IMR-90 (cell line): Measurements from ENCODE around the gene TRDN. TPM values are rescaled to one million over a fixed set of nuclear protein-coding genes. Genes with fewer than 3 reads are reported as not detected.

ENCODE experiments used
- ATAC-seq: fragments of 200-7000 bp; cut with Tn5 transposase; 2 replicates; pipeline ENCODE4 v1.9.1; 2020; ENCODE audit warnings: low read depth, mild to moderate bottlenecking, moderate library complexity
- BruUV-seq: library from RNA; stranded (reverse); fragments of 400-500 nt; replicated peaks from 2 replicates; lab custom pipeline; 2021; lab: Mats Ljungman, UMichigan
- CTCF ChIA-PET: fragments of 300-600 bp; formaldehyde crosslinking; extraction: SDS; loops from one replicate; lab custom pipeline; 2021; ENCODE audit warnings: antibody characterized with exemption; lab: Yijun Ruan, JAX
- POLR2A ChIA-PET: fragments of 300-600 bp; sonication (Branson Sonifier 250); formaldehyde crosslinking; loops from one replicate; lab custom pipeline; 2022; ENCODE audit warnings: antibody characterized with exemption; ENCODE audit not compliant: unreplicated experiment; lab: Charles Lee
- DNase-seq: peaks from one replicate; pipeline ENCODE4 v3.0.0; 2013
- H2AFZ ChIP-seq: replicated peaks from 2 replicates; pipeline ENCODE3; 2013; ENCODE audit warnings: low read length, mild to moderate bottlenecking; ENCODE audit not compliant: poor library complexity
- H2AK5ac ChIP-seq: 2 replicates; pipeline ENCODE4 v1.6.1; 2013; ENCODE audit warnings: low read depth, low read length, inconsistent platforms
- H2AK9ac ChIP-seq: replicated peaks from 2 replicates; pipeline ENCODE3; 2013; ENCODE audit warnings: mild to moderate bottlenecking, low read depth, low read length, moderate library complexity; ENCODE audit not compliant: poor library complexity
- H2BK120ac ChIP-seq: 2 replicates; pipeline ENCODE4 v1.6.1; 2013; ENCODE audit warnings: low read depth, low read length, inconsistent platforms
- H2BK15ac ChIP-seq: 3 replicates; pipeline ENCODE4 v1.6.1; 2013; ENCODE audit warnings: low read depth, low read length, inconsistent platforms
- H2BK20ac ChIP-seq: 2 replicates; pipeline ENCODE4 v1.6.1; 2013; ENCODE audit warnings: low read depth, mild to moderate bottlenecking, inconsistent platforms, low read length, moderate library complexity
- H2BK5ac ChIP-seq: 2 replicates; pipeline ENCODE4 v1.6.1; 2013; ENCODE audit warnings: mild to moderate bottlenecking, low read depth, low read length, inconsistent platforms; ENCODE audit not compliant: poor library complexity, severe bottlenecking
- H3K14ac ChIP-seq: replicated peaks from 2 replicates; pipeline ENCODE4 v1.6.1; 2013; ENCODE audit warnings: low read depth, low read length, inconsistent platforms
- H3K18ac ChIP-seq: 2 replicates; pipeline ENCODE4 v1.6.1; 2013; ENCODE audit warnings: low read depth, low read length, control low read depth
- H3K23ac ChIP-seq: 2 replicates; pipeline ENCODE4 v1.6.1; 2013; ENCODE audit warnings: low read depth, low read length, inconsistent platforms
- H3K27ac ChIP-seq: 2 replicates; pipeline ENCODE4 v1.5.1; 2013; ENCODE audit warnings: mild to moderate bottlenecking, control low read depth, low read length; ENCODE audit not compliant: insufficient read depth
- H3K27me3 ChIP-seq: 2 replicates; pipeline ENCODE4 v1.6.1; 2013; ENCODE audit warnings: low read length; ENCODE audit not compliant: control insufficient read depth, insufficient read depth
- H3K36me3 ChIP-seq: 2 replicates; pipeline ENCODE4 v1.6.1; 2013; ENCODE audit warnings: low read length, mixed read lengths; ENCODE audit not compliant: control insufficient read depth, insufficient read depth
- H3K4ac ChIP-seq: 2 replicates; pipeline ENCODE4 v1.6.1; 2013; ENCODE audit warnings: low read depth, low read length, inconsistent platforms
- H3K4me1 ChIP-seq: 2 replicates; pipeline ENCODE4 v1.6.1; 2013; ENCODE audit warnings: low read length, mixed read lengths; ENCODE audit not compliant: control insufficient read depth, insufficient read depth
- H3K4me2 ChIP-seq: 2 replicates; pipeline ENCODE4 v1.6.1; 2013; ENCODE audit warnings: low read depth, mild to moderate bottlenecking, control low read depth, low read length, moderate library complexity
- H3K4me3 ChIP-seq: 2 replicates; pipeline ENCODE4 v1.5.1; 2013; ENCODE audit warnings: low read depth, mild to moderate bottlenecking, control low read depth, low read length, moderate library complexity; ENCODE audit not compliant: insufficient read depth
- H3K56ac ChIP-seq: 2 replicates; pipeline ENCODE4 v1.6.1; 2013; ENCODE audit warnings: low read length, inconsistent platforms; ENCODE audit not compliant: insufficient read depth; ENCODE audit errors: extremely low read depth
- H3K79me1 ChIP-seq, 2 experiments: 2 replicates each; pipeline ENCODE4 v1.6.1; 2013; ENCODE audit warnings: low read length in 2 of 2, inconsistent platforms in 1 of 2, low read depth in 1 of 2
- H3K9ac ChIP-seq: 2 replicates; pipeline ENCODE4 v1.6.1; 2013; ENCODE audit warnings: low read depth, low read length, control low read depth
- H3K9me1 ChIP-seq: 2 replicates; pipeline ENCODE4 v1.6.1; 2013; ENCODE audit warnings: low read length, inconsistent platforms; ENCODE audit not compliant: insufficient read depth
- H3K9me3 ChIP-seq: 2 replicates; pipeline ENCODE4 v1.6.1; 2013; ENCODE audit warnings: low read length; ENCODE audit not compliant: control insufficient read depth, insufficient read depth
- H4K20me1 ChIP-seq: 2 replicates; pipeline ENCODE4 v1.6.1; 2013; ENCODE audit warnings: low read length, inconsistent platforms; ENCODE audit not compliant: insufficient read depth
- H4K5ac ChIP-seq: 2 replicates; pipeline ENCODE4 v1.6.1; 2013; ENCODE audit warnings: mild to moderate bottlenecking, low read depth, low read length, control low read depth
- H4K8ac ChIP-seq, 2 experiments: 2 replicates each; pipeline ENCODE4 v1.6.1; 2013; ENCODE audit warnings: low read depth in 2 of 2, low read length in 2 of 2, control low read depth in 1 of 2, inconsistent platforms in 1 of 2
- H4K91ac ChIP-seq: 2 replicates; pipeline ENCODE4 v1.6.1; 2013; ENCODE audit warnings: low read depth, low read length, inconsistent platforms; ENCODE audit not compliant: insufficient read depth
- BHLHE40 ChIP-seq: fragments of 150-350 bp; IDR thresholded peaks from 2 replicates; pipeline ENCODE4 v1.6.1; 2016; ENCODE audit warnings: mild to moderate bottlenecking, low read depth, low read length
- CEBPB ChIP-seq: IDR thresholded peaks from 2 replicates; pipeline ENCODE4 v1.6.1; 2012; ENCODE audit warnings: low read depth, low read length, improper control_type of control experiment
- CHD1 ChIP-seq: IDR thresholded peaks from 2 replicates; pipeline ENCODE4 v1.6.1; 2012; ENCODE audit warnings: low read depth, low read length, improper control_type of control experiment
- CTCF ChIP-seq: conservative IDR thresholded peaks from 2 replicates; pipeline ENCODE4 v1.5.1; 2012; ENCODE audit warnings: mild to moderate bottlenecking, low read depth, low read length, improper control_type of control experiment
- ELK1 ChIP-seq: fragments of 150-350 bp; IDR thresholded peaks from 2 replicates; pipeline ENCODE4 v1.6.1; 2016; ENCODE audit warnings: low read depth, mild to moderate bottlenecking, low read length, moderate library complexity, borderline replicate concordance
- FOS ChIP-seq: fragments of 150-350 bp; IDR thresholded peaks from 2 replicates; pipeline ENCODE4 v1.6.1; 2016; ENCODE audit warnings: low read depth, low read length
- MAFK ChIP-seq: IDR thresholded peaks from 2 replicates; pipeline ENCODE4 v1.6.1; 2012; ENCODE audit warnings: low read depth, low read length, improper control_type of control experiment
- MAZ ChIP-seq: IDR thresholded peaks from 2 replicates; pipeline ENCODE4 v1.6.1; 2012; ENCODE audit warnings: low read depth, mild to moderate bottlenecking, low read length, improper control_type of control experiment, moderate library complexity, borderline replicate concordance
- MXI1 ChIP-seq: IDR thresholded peaks from 2 replicates; pipeline ENCODE4 v1.6.1; 2012; ENCODE audit warnings: low read depth, mild to moderate bottlenecking, low read length, moderate library complexity, borderline replicate concordance
- NFE2L2 ChIP-seq: fragments of 150-350 bp; IDR thresholded peaks from 2 replicates; pipeline ENCODE4 v1.6.1; 2016; ENCODE audit warnings: low read depth, mild to moderate bottlenecking, low read length
- POLR2A ChIP-seq: IDR thresholded peaks from 2 replicates; pipeline ENCODE4 v1.6.1; 2012; ENCODE audit warnings: mild to moderate bottlenecking, low read depth, low read length
- RAD21 ChIP-seq: IDR thresholded peaks from 2 replicates; pipeline ENCODE4 v1.6.1; 2012; ENCODE audit warnings: low read length, improper control_type of control experiment
- RCOR1 ChIP-seq: IDR thresholded peaks from 2 replicates; pipeline ENCODE4 v1.6.1; 2012; ENCODE audit warnings: mild to moderate bottlenecking, low read length, improper control_type of control experiment; ENCODE audit not compliant: insufficient replicate concordance
- RFX5 ChIP-seq: IDR thresholded peaks from 2 replicates; pipeline ENCODE4 v1.8.0; 2012; ENCODE audit warnings: low read depth, mild to moderate bottlenecking, low read length, moderate library complexity
- SMC3 ChIP-seq: fragments of 150-350 bp; IDR thresholded peaks from 2 replicates; pipeline ENCODE4 v1.6.1; 2016; ENCODE audit warnings: low read depth, mild to moderate bottlenecking, antibody characterized with exemption, low read length, moderate library complexity
- USF2 ChIP-seq: fragments of 150-350 bp; IDR thresholded peaks from 2 replicates; pipeline ENCODE4 v1.6.1; 2017; ENCODE audit warnings: mild to moderate bottlenecking, antibody characterized with exemption, low read length, low read depth
- WGBS, 2 experiments: methylation state at CpG; one replicate each; pipeline versions ENCODE4 v1.1.5 to v1.1.7; 2013; ENCODE audit warnings: missing lambda C conversion rate in 2 of 2; ENCODE audit not compliant: insufficient read length in 1 of 2; ENCODE audit errors: extremely low coverage in 2 of 2; 5-methylcytosine and 5-hydroxymethylcytosine counted together
- dilution Hi-C: fragments of 300-500 bp; cut with HindIII; formaldehyde crosslinking; loops from one replicate; pipeline ENCODE4 v1.14.3; 2018; ENCODE audit warnings: low sequenced_read_pairs; ENCODE audit not compliant: unreplicated experiment
- in situ Hi-C: fragments of 300-500 bp; cut with MboI; formaldehyde crosslinking; loops from 3 replicates; pipeline ENCODE4 v1.14.3; 2019; ENCODE audit warnings: low sequenced_read_pairs, inconsistent platforms, mixed read lengths
- intact Hi-C: fragments of 100-400 bp; cut with micrococcal nuclease; formaldehyde crosslinking; loops from 2 replicates; pipeline ENCODE4 v1.10.0; 2022
- polyA plus RNA-seq, 3 experiments: library from polyadenylated mRNA; depleted of rRNA; stranded (reverse); fragments of >200 nt; gene quantifications; 2 replicates each; pipeline ENCODE4 v1.2.3, GENCODE V29; 2012; ENCODE audit warnings: low replicate concordance in 1 of 3
- total RNA-seq: library from RNA; depleted of rRNA; stranded (reverse); fragments of >200 nt; gene quantifications from 2 replicates; pipeline ENCODE4 v1.2.3, GENCODE V29; 2012

Gene TRDN
- total and polyA plus RNA-seq, 2 of the 4 experiments (the other 2 are of a cell fraction): not detected

- H2AK9ac ChIP-seq: no peak overlapping the region
- no peaks in the 10 kb centered on the region for H3K9me1 ChIP-seq
- no peak overlapping the region for H3K4ac ChIP-seq
- no peak overlapping the region for H3K23ac ChIP-seq
- no peak overlapping the region for H2BK5ac ChIP-seq
- no TSS peak for BruUV-seq
- no peak overlapping the region for H4K5ac ChIP-seq
- dilution Hi-C loops (no loop called here), intact Hi-C loops (no loop called here), in situ Hi-C loops (no loop called here)
- H3K14ac ChIP-seq: no peak overlapping the region
- H3K27ac ChIP-seq: no peak overlapping the region
- ChIA-PET POLR2A (no interaction called here), CTCF (no interaction called here)
- no peaks in the 10 kb centered on the region for H3K4me1 ChIP-seq
- H3K18ac ChIP-seq: no peak overlapping the region
- no peaks in the 10 kb centered on the region for H4K20me1 ChIP-seq
- no peak overlapping the region for H3K4me3 ChIP-seq
- H2BK120ac ChIP-seq: no peak overlapping the region
- H3K27me3 ChIP-seq: no peaks in the 10 kb centered on the region
- H3K9ac ChIP-seq: no peak overlapping the region
- no CpG with 5 or more reads among the region's 2 CpGs for WGBS, 2 experiments
- H3K56ac ChIP-seq: no peak overlapping the region
- DNase-seq (no peak), ATAC-seq (no peak)
- no peaks in the 10 kb centered on the region for H3K36me3 ChIP-seq
- no peak overlapping the region for H3K4me2 ChIP-seq
- H2AFZ ChIP-seq: no peak overlapping the region
- H4K8ac ChIP-seq: no peak overlapping the region
- H2BK20ac ChIP-seq: no peak overlapping the region
- H4K91ac ChIP-seq: no peak overlapping the region
- no peaks in the 10 kb centered on the region for H3K79me1 ChIP-seq
- no peak for TF ChIP-seq CHD1
- no peak for TF ChIP-seq POLR2A
- no peak for TF ChIP-seq RCOR1
- TF ChIP-seq MAFK: no peak
- no peak for TF ChIP-seq MXI1
- TF ChIP-seq RAD21: no peak
- no peak for TF ChIP-seq NFE2L2
- no peak for TF ChIP-seq FOS
- TF ChIP-seq ELK1: no peak
- TF ChIP-seq USF2: no peak
- TF ChIP-seq CEBPB: no peak
- TF ChIP-seq CTCF: no peak
- TF ChIP-seq BHLHE40: no peak
- no peak for TF ChIP-seq MAZ
- TF ChIP-seq RFX5: no peak
- TF ChIP-seq SMC3: no peak
- no peak overlapping the region for H2AK5ac ChIP-seq
- H3K9me3 ChIP-seq: peaks cover 8% of the 10 kb centered on the region
- no peak overlapping the region for H2BK15ac ChIP-seq
Observed at GRCh38 chr6:123223461-123223860, 413.3 kb downstream of the TRDN start.
